Measurements from ENCODE around the gene SMAD6.

SMAD6 gene

GRCh38 chr15:66704803-66705153 is 2.7 kb downstream of the SMAD6 start:
- in situ Hi-C loops (cut with MboI; ENCODE audit: low sequenced_read_pairs, unreplicated experiment): no loop called here
- no peak for DNase-seq (ENCODE audit: low spot score)
- no peak for TF ChIP-seq CTCF (IDR thresholded peaks at IDR 0.05; ENCODE audit: borderline replicate concordance, control extremely low read depth, extremely low read depth, insufficient read depth, missing control alignments)

GRCh38 chr15:66705277-66706146 is 3.5 kb downstream of the SMAD6 start:
- no peak for TF ChIP-seq CTCF (IDR thresholded peaks at IDR 0.05; ENCODE audit: borderline replicate concordance, control extremely low read depth, extremely low read depth, insufficient read depth, missing control alignments)
- DNase-seq (ENCODE audit: low spot score): no peak
- in situ Hi-C loops (cut with MboI; ENCODE audit: low sequenced_read_pairs, unreplicated experiment): no loop called here

- no peak for DNase-seq (ENCODE audit: low spot score)
- TF ChIP-seq CTCF (IDR thresholded peaks at IDR 0.05; ENCODE audit: borderline replicate concordance, control extremely low read depth, extremely low read depth, insufficient read depth, missing control alignments): no peak
- in situ Hi-C loops (cut with MboI; ENCODE audit: low sequenced_read_pairs, unreplicated experiment): no loop called here
Measured at GRCh38 chr15:66706225-66706732, 4.2 kb downstream of the SMAD6 start.

GRCh38 chr15:66706840-66707239 is 4.8 kb downstream of the SMAD6 start:
- DNase-seq (ENCODE audit: low spot score): no peak
- no peak for TF ChIP-seq CTCF (IDR thresholded peaks at IDR 0.05; ENCODE audit: borderline replicate concordance, control extremely low read depth, extremely low read depth, insufficient read depth, missing control alignments)
- in situ Hi-C loops (cut with MboI; ENCODE audit: low sequenced_read_pairs, unreplicated experiment): no loop called here

GRCh38 chr15:66707310-66708082 is 5.5 kb downstream of the SMAD6 start:
- no peak for TF ChIP-seq CTCF (IDR thresholded peaks at IDR 0.05; ENCODE audit: borderline replicate concordance, control extremely low read depth, extremely low read depth, insufficient read depth, missing control alignments)
- DNase-seq (ENCODE audit: low spot score): no peak
- in situ Hi-C loops (cut with MboI; ENCODE audit: low sequenced_read_pairs, unreplicated experiment): no loop called here

- no peak for TF ChIP-seq CTCF (IDR thresholded peaks at IDR 0.05; ENCODE audit: borderline replicate concordance, control extremely low read depth, extremely low read depth, insufficient read depth, missing control alignments)
- no peak for DNase-seq (ENCODE audit: low spot score)
- in situ Hi-C loops (cut with MboI; ENCODE audit: low sequenced_read_pairs, unreplicated experiment): no loop called here
Measured at GRCh38 chr15:66708389-66708788, 6.4 kb downstream of the SMAD6 start.
